Fibroblast of mammary gland (primary cell): ENCODE data around the gene C17orf113.
"Not testable (repeated sequence)": the region's sequence is repeated elsewhere in the genome, so short reads cannot be mapped to it uniquely, and the experiment has no call there.

Experiments
- DNase-seq: peaks from one replicate; pipeline ENCODE4 v3.0.0-alpha.2; 2010; ENCODE audit warnings: low read depth
- H3K4me3 ChIP-seq: 2 replicates; pipeline ENCODE4 v1.5.1; 2011; ENCODE audit warnings: low read depth, mild to moderate bottlenecking, low read length, moderate library complexity; ENCODE audit not compliant: control insufficient read depth
- CTCF ChIP-seq: conservative IDR thresholded peaks from 2 replicates; pipeline ENCODE4 v1.5.1; 2011; ENCODE audit warnings: low read depth, low read length, inconsistent platforms; ENCODE audit not compliant: control insufficient read depth, insufficient read depth

The C17orf113 gene

GRCh38 chr17:42023524-42024349 lies 26.7 kb downstream of the C17orf113 start:
- no peak overlapping the region for H3K4me3 ChIP-seq
- TF ChIP-seq CTCF: no peak
- DNase-seq: peak; percentile 42

GRCh38 chr17:42020845-42021244 lies 29.6 kb downstream of the C17orf113 start:
- H3K4me3 ChIP-seq: peak overlapping the region; percentile 96
- not testable (repeated sequence) for DNase-seq

- DNase-seq: peak; percentile 83
- TF ChIP-seq CTCF: peak; percentile 67
- H3K4me3 ChIP-seq: peak within 1 kb of the TSS; percentile 96
These were observed 30.6 kb downstream of the C17orf113 start, which contains the start of gene NKIRAS2 for GRCh38 chr17:42019509-42020404. Gene NKIRAS2 (plus strand): TSS chr17:42020090. CDS start chr17:42021578, 1,488 bp downstream.

- no peak for DNase-seq
- no peak overlapping the region for H3K4me3 ChIP-seq
- no peak for TF ChIP-seq CTCF
These were observed 31.4 kb downstream of the C17orf113 start for GRCh38 chr17:42018988-42019387.

- H3K4me3 ChIP-seq: peak overlapping the region; percentile 97
- no peak for TF ChIP-seq CTCF
- no peak for DNase-seq
These were observed 32.1 kb downstream of the C17orf113 start for GRCh38 chr17:42018339-42018738.

- TF ChIP-seq CTCF: no peak
- no peak for DNase-seq
- peak overlapping the region; percentile 97 for H3K4me3 ChIP-seq
These were observed 32.6 kb downstream of the C17orf113 start for GRCh38 chr17:42017866-42018200.
